HG02938 (cell line): Measurements from ENCODE around the gene IGFBPL1.

ENCODE experiments used
- ATAC-seq: cut with Tn5 transposase; IDR thresholded peaks from one replicate; pipeline ENCODE4 v1.9.1; 2021; ENCODE audit warnings: mild to moderate bottlenecking, moderate library complexity; ENCODE audit not compliant: unreplicated experiment

The IGFBPL1 gene

GRCh38 chr9:38357350-38358114, 66.7 kb downstream of the IGFBPL1 start:
- ATAC-seq = no peak

- ATAC-seq = no peak
Measured at GRCh38 chr9:38356851-38357250, 67.4 kb downstream of the IGFBPL1 start.
